Measurements from ENCODE around the gene PRKN. TPM values are rescaled to one million over a fixed set of nuclear protein-coding genes. Genes with fewer than 3 reads are reported as not detected.

PRKN gene
- total RNA-seq, 1 donor from 2014 or later = 7.0 TPM

- no peak for DNase-seq
- H3K4me1 Mint-ChIP-seq (ENCODE audit: low read depth, unreplicated experiment) = peaks cover 2% of the 10 kb centered on the region
- TF ChIP-seq, protein P1, sequence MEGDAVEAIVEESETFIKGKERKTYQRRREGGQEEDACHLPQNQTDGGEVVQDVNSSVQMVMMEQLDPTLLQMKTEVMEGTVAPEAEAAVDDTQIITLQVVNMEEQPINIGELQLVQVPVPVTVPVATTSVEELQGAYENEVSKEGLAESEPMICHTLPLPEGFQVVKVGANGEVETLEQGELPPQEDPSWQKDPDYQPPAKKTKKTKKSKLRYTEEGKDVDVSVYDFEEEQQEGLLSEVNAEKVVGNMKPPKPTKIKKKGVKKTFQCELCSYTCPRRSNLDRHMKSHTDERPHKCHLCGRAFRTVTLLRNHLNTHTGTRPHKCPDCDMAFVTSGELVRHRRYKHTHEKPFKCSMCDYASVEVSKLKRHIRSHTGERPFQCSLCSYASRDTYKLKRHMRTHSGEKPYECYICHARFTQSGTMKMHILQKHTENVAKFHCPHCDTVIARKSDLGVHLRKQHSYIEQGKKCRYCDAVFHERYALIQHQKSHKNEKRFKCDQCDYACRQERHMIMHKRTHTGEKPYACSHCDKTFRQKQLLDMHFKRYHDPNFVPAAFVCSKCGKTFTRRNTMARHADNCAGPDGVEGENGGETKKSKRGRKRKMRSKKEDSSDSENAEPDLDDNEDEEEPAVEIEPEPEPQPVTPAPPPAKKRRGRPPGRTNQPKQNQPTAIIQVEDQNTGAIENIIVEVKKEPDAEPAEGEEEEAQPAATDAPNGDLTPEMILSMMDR (IDR thresholded peaks at IDR 0.05; ENCODE audit: partially characterized antibody, unreplicated experiment) = no peak
- H3K9me3 Mint-ChIP-seq (ENCODE audit: unreplicated experiment) = peaks cover 2% of the 10 kb centered on the region
- H3K36me3 Mint-ChIP-seq (ENCODE audit: unreplicated experiment) = peaks cover 9% of the 10 kb centered on the region
- H3K27ac Mint-ChIP-seq (ENCODE audit: unreplicated experiment) = no peak overlapping the region
- no peaks in the 10 kb centered on the region for H3K27me3 Mint-ChIP-seq (ENCODE audit: unreplicated experiment)
- H3K4me3 Mint-ChIP-seq (ENCODE audit: unreplicated experiment) = no peak overlapping the region
Measured at GRCh38 chr6:162568266-162568665, 159.3 kb downstream of the PRKN start.

GRCh38 chr6:162562041-162562440, 165.5 kb downstream of the PRKN start:
- TF ChIP-seq, protein P1 (IDR thresholded peaks at IDR 0.05; ENCODE audit: partially characterized antibody, unreplicated experiment) = no peak
- H3K27ac Mint-ChIP-seq (ENCODE audit: unreplicated experiment) = no peak overlapping the region
- no peaks in the 10 kb centered on the region for H3K4me1 Mint-ChIP-seq (ENCODE audit: low read depth, unreplicated experiment)
- DNase-seq = no peak
- peaks cover 2% of the 10 kb centered on the region for H3K9me3 Mint-ChIP-seq (ENCODE audit: unreplicated experiment)
- no peak overlapping the region for H3K4me3 Mint-ChIP-seq (ENCODE audit: unreplicated experiment)
- H3K36me3 Mint-ChIP-seq (ENCODE audit: unreplicated experiment) = peaks cover 4% of the 10 kb centered on the region
- no peaks in the 10 kb centered on the region for H3K27me3 Mint-ChIP-seq (ENCODE audit: unreplicated experiment)

DNA sequence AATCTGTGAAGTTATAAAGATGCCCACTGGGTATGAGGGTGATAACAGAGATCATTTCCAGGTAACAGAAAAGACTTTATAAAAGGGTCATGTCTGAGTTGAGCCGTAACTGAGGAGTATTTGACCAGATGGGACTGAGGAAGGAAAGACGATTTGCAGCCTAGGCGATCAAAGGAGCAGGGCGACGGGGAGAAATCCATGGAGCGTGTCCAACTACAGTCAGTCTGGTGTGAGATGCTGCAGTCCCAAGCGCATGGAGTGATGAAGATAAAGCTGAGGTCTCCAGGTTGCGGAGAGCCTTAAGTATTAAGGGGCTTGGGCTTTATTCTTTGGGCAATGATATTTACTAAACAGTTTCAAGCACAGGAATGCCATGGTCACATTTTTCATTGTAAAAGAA, 166.7 kb downstream of the PRKN start:
- Mint-ChIP-seq H3K9me3 (ENCODE audit: unreplicated experiment) (peaks cover 2% of the 10 kb centered on the region), H3K27me3 (ENCODE audit: unreplicated experiment) (no peaks in the 10 kb centered on the region), H3K4me1 (ENCODE audit: low read depth, unreplicated experiment) (no peaks in the 10 kb centered on the region), H3K4me3 (ENCODE audit: unreplicated experiment) (no peak overlapping the region), H3K27ac (ENCODE audit: unreplicated experiment) (no peak overlapping the region), H3K36me3 (ENCODE audit: unreplicated experiment) (peaks cover 4% of the 10 kb centered on the region)
- TF ChIP-seq, protein P1 (IDR thresholded peaks at IDR 0.05; ENCODE audit: partially characterized antibody, unreplicated experiment) = no peak
- no peak for DNase-seq

- DNase-seq = no peak
- Mint-ChIP-seq H3K4me3 (ENCODE audit: unreplicated experiment) (no peak overlapping the region), H3K4me1 (ENCODE audit: low read depth, unreplicated experiment) (no peaks in the 10 kb centered on the region), H3K27me3 (ENCODE audit: unreplicated experiment) (no peaks in the 10 kb centered on the region), H3K36me3 (ENCODE audit: unreplicated experiment) (no peaks in the 10 kb centered on the region), H3K27ac (ENCODE audit: unreplicated experiment) (no peak overlapping the region), H3K9me3 (ENCODE audit: unreplicated experiment) (peaks cover 4% of the 10 kb centered on the region)
- TF ChIP-seq, protein P1 (IDR thresholded peaks at IDR 0.05; ENCODE audit: partially characterized antibody, unreplicated experiment) = no peak
Measured at GRCh38 chr6:162554531-162554930, 173.0 kb downstream of the PRKN start.

DNA sequence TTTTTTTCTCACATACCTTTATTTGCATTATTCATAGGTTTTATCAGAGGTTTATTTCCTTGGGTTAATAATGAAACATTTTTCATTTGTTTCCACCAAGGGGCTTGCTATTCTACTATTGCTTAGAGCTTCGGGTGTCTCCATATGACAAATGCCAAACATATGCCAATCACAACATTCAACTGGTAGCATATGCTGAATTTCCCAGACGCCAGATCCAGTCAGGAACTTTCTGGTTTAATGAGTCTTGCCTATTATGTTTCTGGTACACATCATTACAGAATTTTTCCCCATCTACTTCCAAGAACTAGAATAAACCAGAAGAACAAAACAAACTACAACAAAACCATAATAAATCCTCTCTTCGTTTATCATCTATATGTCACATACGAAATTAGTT, 180.7 kb downstream of the PRKN start:
- no peak for DNase-seq
- peaks cover 2% of the 10 kb centered on the region for H3K27me3 Mint-ChIP-seq (ENCODE audit: unreplicated experiment)
- H3K4me3 Mint-ChIP-seq (ENCODE audit: unreplicated experiment) = no peak overlapping the region
- TF ChIP-seq, protein P1 (IDR thresholded peaks at IDR 0.05; ENCODE audit: partially characterized antibody, unreplicated experiment) = no peak
- no peak overlapping the region for H3K27ac Mint-ChIP-seq (ENCODE audit: unreplicated experiment)
- no peaks in the 10 kb centered on the region for H3K36me3 Mint-ChIP-seq (ENCODE audit: unreplicated experiment)
- H3K9me3 Mint-ChIP-seq (ENCODE audit: unreplicated experiment) = peaks cover 3% of the 10 kb centered on the region
- peaks cover 3% of the 10 kb centered on the region for H3K4me1 Mint-ChIP-seq (ENCODE audit: low read depth, unreplicated experiment)
